HG02798 (cell line): ENCODE measurements around the gene TOR1B.
A peak's percentile ranks its signal among the peaks of the same experiment; 100 is the strongest.
"Not testable (repeated sequence)": the region's sequence is repeated elsewhere in the genome, so short reads cannot be mapped to it uniquely, and the experiment has no call there.

Experiments
- ATAC-seq: cut with Tn5 transposase; IDR thresholded peaks from one replicate; pipeline ENCODE4 v1.9.1; 2021; ENCODE audit warnings: mild to moderate bottlenecking; ENCODE audit not compliant: unreplicated experiment, poor library complexity

The TOR1B gene, protein sequence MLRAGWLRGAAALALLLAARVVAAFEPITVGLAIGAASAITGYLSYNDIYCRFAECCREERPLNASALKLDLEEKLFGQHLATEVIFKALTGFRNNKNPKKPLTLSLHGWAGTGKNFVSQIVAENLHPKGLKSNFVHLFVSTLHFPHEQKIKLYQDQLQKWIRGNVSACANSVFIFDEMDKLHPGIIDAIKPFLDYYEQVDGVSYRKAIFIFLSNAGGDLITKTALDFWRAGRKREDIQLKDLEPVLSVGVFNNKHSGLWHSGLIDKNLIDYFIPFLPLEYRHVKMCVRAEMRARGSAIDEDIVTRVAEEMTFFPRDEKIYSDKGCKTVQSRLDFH

DNA sequence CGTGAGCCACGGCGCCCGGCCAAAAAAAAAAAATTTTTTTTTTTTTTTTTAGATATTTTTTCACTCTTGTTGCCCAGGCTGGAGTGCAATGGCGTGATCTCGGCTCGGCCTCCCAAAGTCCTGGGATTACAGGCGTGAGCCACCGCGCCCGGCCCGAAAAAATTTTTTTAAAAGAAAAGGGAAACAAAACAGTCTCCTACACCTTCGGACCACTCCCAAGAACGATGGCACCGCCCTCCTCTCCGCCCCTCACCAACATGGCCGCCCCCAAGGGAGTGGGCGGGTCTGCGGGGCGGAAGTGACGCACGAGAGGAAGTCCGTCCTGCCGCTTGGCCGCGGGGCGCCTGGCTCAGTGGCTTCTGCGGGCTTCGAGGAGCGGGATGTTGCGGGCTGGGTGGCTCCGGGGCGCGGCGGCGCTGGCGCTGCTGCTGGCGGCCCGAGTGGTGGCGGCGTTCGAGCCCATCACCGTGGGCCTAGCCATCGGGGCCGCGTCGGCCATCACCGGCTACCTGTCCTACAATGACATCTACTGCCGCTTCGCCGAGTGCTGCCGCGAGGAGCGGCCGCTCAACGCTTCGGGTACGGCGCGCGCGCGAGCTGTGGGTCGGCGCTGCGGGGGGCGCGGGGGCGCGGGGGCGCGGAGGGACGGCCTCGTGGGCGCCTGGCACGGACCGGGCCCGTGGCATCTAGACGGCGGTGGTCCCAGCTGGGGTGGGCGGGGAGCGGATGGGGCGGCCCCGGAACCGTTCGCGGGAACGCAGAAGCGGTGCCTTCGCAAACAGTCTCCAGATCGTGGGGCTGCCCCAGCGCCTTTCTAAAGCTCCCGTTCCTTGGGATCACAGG lies at the start of gene TOR1B:
Gene TOR1B (plus strand): TSS at position 352 of the 843 bp plus-strand sequence. CDS start 29 bp downstream, at position 381.
- peak; percentile 94 for ATAC-seq

DNA sequence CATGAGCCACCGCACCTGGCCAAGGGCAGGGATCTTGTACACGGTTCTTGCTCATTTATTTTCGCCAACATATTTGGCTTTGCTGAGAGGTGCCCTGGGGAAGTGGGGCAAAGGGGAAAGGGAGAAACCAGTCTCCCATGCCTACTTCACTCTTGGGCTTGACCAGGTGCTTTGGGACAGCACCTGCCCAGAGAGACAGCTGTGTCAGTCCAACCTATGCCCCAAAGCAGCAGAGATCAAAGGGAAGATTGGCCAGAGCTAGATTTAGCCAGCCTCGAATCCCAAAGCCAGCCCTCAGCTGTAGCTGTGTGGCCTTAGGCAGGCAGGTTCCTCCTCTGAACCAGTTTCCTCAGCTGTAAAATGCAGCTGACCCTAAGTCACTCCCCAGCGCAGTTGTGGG lies 47.8 kb upstream of the TOR1B start:
- ATAC-seq: no peak

DNA sequence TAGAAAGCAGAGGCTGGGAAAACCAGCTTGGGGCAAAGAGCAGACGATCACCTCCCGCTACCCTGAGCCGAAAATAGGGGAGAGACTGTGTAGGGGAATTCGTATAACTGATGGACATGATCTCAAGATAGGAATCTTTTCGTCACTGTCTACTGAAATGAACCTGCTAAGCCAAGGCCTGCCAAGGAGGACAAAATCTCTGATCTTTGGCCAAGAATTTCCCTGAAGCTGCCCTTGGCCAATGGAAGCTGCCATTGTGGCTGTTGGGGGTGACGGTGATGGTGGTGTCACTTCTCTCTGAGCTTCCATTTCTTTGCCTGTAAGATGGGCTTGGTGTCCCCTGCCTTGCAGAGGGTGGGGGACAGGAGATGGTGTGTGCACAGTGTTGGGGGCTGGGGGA lies 46.8 kb upstream of the TOR1B start:
- no peak for ATAC-seq

DNA sequence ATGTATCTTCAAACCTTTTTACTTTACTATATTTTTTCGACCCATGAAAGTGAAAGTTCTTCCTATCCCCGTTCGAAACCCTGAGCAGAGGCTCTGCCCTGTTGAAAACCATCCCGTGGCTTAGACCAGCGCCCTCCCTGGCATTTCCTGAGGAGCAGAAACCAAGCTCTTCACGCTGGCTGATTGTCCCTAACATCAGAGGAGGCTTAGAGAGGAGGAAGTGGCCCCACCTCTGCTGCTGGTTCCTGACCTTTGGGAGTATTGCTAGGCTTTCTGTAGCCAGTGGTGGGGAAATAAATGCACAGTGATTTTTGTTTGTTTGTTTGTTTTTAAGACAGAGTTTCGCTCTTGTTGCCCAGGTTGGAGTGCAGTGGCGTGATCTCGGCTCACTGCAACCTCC lies 45.9 kb upstream of the TOR1B start:
- no peak for ATAC-seq

- ATAC-seq: no peak
These were observed 43.7 kb upstream of the TOR1B start for GRCh38 chr9:129759319-129759718.

DNA sequence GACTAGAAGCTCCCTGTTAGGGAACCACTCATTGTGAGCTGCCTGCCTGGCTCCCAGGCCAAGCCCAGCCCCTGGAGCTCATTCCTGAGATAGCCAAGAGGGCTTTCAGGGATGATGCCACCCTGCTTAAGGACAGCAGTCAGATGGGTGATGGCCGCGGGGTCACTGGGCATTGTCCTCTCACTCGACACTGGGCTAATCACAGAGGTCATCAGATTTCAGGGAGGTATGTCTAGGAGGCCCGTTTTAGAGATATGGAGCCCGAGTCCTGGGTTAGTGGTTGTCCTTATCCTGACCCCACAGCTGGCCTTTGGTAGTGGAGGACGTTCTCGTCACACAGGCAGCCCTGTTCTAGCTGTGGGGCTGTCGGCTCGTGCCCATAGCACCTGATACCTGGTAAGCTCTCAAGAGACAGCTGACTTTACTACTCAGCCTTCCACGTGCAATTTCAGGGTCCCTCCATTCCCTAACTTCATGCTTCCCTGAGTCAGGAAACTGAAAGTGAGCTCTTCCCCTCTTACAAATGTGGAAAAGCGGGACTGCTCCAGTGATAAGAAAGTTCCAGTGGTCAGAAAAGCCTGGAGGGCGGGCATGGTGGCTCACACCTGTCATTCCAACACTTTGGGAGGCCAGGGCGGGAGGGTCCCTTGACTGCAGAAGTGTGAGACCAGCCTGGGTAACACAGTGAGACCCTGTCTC lies 43.0 kb upstream of the TOR1B start:
- ATAC-seq: no peak

GRCh38 chr9:129760784-129761183 lies 42.2 kb upstream of the TOR1B start:
- not testable (repeated sequence) for ATAC-seq

DNA sequence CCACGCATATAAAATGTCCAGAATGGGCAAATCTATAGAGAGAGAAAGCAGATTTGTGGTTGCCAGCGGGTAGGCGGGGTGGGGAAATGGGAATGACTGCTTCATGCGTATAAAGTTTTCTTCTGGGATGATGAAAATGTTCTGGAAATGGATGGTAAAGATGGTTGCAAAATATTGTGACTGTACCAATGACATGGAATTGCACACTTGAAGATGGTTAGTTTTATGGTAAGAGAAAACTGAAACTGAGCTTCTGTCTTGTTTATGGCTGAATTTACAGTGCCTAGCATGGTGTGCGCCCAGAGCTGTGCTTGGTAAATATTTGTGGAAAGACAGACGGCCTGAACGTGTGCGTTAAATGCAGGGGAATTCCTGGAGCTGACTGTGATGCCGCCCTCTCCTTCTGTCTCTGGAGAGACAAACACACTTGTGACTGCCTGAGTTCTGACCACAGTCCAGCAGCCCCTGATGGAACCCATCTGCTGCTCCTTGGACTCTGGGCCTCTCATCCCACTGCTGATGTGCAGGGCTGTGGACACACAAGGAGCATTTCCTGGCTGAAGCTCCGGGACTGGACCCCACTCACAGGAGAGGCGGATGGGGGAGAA lies 41.6 kb upstream of the TOR1B start:
- no peak for ATAC-seq

DNA sequence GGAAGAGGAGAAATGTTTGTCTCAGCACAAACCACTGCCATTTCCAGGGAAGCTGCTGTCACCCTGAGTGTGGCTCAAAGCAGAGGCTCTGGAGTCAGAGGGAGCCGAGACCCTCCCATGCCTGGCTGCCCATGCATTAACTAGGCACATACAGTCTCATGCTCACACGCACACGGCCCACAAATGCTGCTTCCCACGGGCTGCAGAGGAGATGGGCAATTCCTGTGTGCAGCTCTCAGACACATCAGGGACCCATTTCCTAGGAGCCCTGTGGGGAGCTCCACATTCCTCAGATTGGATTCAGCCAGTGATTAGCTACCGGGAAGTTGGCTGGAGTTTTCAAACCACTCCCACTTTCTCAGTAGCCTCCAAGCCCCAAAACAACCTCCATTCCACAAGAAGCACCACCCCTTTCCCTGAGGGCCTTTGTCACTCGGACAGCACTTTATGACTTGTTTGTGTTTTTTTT lies 41.0 kb upstream of the TOR1B start:
- no peak for ATAC-seq

DNA sequence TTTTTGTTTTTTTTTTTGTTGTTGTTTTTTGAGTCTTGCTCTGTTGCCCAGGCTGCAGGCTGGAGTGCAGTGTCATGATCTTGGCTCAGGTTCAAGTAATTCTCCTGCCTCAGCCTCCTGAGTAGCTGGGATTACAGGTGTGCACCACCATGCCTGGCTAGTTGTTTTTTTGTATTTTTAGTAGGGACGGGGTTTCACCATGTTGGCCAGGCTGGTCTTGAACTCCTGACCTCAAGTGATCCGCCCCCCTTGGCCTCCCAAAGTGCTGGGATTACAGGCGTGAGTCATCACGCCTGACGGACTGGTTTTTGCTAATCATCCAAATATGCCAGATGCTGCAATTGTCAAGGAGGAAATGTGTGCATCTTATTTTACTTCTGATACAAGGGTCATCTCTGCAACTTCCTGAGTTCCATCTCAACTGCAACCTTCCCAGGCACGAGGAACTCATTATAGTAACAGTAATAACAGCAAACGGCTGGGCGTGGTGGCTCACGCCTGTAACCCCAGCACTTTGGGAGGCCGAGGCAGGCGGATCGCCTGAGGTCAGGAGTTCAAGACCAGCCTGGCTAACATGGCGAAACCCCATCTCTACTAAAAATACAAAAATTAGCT lies 40.5 kb upstream of the TOR1B start:
- ATAC-seq: not testable (repeated sequence)

DNA sequence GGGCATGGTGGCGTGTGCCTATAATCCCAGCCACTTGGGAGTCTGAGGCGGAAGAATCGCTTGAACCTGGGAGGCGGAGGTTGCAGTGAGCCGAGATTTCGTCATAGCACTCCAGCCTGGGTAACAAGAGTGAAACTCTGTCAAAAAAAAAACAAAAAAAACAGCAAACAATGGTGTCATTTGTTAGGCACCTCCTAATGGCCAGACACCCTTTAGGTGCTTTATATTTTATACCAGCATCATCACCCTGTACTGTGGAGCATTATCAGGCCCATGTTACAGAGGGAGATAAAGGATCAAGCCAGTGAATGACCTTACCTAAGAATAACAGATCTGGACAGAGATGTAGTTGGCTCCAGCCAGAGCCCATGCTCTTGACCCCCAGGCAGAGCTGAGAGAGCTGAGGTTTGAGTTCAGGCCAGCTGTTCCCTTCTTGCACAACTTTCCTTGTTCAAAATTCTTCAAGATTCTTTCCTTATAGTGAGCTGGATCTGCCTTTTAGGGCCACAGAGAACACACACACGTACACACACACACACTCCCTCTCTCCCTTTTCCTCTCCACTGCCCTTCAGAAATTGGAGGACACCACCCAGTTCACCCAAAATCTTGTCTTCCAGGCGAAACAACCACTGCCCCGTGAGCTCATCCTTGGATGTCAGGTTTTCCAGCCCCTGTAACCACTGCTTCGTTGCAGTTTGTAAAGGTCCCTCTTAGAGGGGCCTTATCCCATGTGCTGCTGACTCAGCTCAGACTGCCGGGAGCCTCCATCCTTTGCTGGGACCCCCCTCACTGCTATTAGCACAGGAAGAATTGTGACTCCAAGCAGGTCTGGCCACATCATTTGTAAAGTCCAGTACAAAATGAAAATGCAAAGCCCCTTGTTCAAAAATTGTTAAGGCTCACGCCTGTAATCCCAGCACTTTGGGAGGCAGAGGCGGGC lies 39.7 kb upstream of the TOR1B start:
- no peak for ATAC-seq

DNA sequence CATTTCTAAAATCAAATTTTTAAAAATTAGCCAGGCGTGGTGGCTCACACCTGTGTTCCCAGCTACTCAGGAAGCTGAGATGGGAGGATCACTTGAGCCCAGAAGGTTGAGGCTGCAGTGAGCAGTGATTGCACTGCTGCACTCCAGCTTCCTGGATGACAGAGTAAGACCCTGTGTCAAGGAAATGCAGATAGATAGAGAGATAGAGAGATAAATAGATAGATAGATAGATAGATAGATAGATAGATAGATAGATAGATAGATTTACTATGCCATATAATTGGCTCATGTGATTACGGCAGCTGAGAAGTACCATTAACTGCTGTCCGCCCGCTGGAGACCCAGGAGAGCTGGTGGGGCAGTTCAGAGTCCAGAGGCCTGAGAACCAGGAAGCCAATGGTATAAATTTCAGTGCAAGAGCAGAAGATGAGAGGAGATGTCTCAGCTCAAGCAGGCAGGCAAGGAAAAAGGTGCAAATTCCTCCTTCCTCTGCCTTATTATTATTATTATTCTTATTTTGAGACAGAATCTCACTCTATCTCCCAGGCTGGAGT lies 37.1 kb upstream of the TOR1B start:
- no peak for ATAC-seq

GRCh38 chr9:129768486-129768885 lies 34.5 kb upstream of the TOR1B start:
- ATAC-seq: no peak

- no peak for ATAC-seq
These were observed 33.3 kb upstream of the TOR1B start for GRCh38 chr9:129769669-129770068.

GRCh38 chr9:129770741-129771140 lies 32.2 kb upstream of the TOR1B start:
- ATAC-seq: no peak

- no peak for ATAC-seq
These were observed 29.5 kb upstream of the TOR1B start for GRCh38 chr9:129773262-129774048.

- ATAC-seq: no peak
These were observed 28.1 kb upstream of the TOR1B start for GRCh38 chr9:129774791-129775447.
